ENCODE results near the gene SLC7A6OS. TPM values are rescaled to one million over a fixed set of nuclear protein-coding genes. Genes with fewer than 3 reads are reported as not detected.

SLC7A6OS gene
- total RNA-seq, 1 donor from 2014 or later, result 21.7 TPM

DNA sequence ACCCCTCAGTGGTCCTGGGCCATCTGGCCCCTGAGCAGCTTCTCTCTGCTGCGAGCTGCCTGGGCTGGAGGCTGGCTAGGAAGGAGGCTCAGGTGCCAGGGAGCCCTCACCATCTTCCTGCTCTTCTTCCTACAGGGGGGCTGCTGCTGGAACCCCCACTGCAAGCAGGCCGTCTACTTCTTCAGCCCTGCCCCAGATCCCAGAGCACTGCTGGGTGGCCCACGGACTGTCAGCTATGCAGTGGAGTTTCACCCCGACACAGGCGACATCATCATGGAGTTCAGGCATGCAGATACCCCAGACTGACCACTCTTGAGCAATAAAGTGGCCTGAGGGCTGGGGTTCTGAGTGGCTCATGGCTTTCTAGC is 46.2 kb upstream of the SLC7A6OS start:
- DNase-seq (ENCODE audit: extremely low spot score, unreplicated experiment), result no peak
- Mint-ChIP-seq H3K4me3 (no peak overlapping the region), H3K27me3 (no peaks in the 10 kb centered on the region), H3K36me3 (peaks cover 3% of the 10 kb centered on the region), H3K27ac (no peak overlapping the region), H3K4me1 (ENCODE audit: unreplicated experiment) (peaks cover 9% of the 10 kb centered on the region), H3K9me3 (no peaks in the 10 kb centered on the region)
- TF ChIP-seq, protein P1, sequence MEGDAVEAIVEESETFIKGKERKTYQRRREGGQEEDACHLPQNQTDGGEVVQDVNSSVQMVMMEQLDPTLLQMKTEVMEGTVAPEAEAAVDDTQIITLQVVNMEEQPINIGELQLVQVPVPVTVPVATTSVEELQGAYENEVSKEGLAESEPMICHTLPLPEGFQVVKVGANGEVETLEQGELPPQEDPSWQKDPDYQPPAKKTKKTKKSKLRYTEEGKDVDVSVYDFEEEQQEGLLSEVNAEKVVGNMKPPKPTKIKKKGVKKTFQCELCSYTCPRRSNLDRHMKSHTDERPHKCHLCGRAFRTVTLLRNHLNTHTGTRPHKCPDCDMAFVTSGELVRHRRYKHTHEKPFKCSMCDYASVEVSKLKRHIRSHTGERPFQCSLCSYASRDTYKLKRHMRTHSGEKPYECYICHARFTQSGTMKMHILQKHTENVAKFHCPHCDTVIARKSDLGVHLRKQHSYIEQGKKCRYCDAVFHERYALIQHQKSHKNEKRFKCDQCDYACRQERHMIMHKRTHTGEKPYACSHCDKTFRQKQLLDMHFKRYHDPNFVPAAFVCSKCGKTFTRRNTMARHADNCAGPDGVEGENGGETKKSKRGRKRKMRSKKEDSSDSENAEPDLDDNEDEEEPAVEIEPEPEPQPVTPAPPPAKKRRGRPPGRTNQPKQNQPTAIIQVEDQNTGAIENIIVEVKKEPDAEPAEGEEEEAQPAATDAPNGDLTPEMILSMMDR (conservative IDR thresholded peaks at IDR 0.05), result no peak

DNA sequence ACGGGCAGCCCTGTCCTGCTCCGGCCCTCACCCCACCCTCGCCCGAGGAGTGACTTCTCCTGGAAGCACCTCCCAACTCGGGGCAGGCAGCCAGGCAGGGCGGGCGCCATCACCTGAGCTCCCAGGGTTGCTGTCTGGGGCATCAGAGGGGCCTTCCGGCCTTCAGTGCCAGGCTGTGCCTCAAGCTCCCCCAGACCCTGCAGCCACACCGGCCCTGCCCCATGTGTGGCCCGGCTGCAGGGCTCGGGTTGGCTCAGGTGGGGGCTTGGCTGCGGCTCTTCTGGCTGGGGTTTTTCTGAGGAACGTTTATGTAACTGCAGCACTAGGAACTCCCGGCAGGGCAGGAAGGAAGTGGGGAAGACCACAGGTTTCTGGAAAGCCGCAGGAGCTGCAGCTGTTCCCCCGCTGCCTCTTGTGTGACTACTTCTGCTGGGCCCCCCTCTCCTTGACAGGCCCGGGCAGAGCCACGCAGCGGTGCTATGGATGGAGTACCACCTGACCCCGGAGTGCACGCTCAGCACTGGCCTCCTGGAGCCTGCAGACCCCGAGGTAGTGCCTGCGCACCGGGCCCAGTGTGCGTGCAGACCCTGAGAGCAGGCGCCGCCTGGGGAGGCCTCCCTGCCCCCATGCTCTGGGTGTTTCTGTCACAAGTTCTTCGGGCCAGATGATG is 45.6 kb upstream of the SLC7A6OS start:
- Mint-ChIP-seq H3K9me3 (no peaks in the 10 kb centered on the region), H3K36me3 (peaks cover 3% of the 10 kb centered on the region), H3K4me1 (ENCODE audit: unreplicated experiment) (peaks cover 13% of the 10 kb centered on the region), H3K4me3 (no peak overlapping the region), H3K27ac (no peak overlapping the region), H3K27me3 (no peaks in the 10 kb centered on the region)
- TF ChIP-seq, protein P1 (conservative IDR thresholded peaks at IDR 0.05), result no peak
- no peak for DNase-seq (ENCODE audit: extremely low spot score, unreplicated experiment)

DNA sequence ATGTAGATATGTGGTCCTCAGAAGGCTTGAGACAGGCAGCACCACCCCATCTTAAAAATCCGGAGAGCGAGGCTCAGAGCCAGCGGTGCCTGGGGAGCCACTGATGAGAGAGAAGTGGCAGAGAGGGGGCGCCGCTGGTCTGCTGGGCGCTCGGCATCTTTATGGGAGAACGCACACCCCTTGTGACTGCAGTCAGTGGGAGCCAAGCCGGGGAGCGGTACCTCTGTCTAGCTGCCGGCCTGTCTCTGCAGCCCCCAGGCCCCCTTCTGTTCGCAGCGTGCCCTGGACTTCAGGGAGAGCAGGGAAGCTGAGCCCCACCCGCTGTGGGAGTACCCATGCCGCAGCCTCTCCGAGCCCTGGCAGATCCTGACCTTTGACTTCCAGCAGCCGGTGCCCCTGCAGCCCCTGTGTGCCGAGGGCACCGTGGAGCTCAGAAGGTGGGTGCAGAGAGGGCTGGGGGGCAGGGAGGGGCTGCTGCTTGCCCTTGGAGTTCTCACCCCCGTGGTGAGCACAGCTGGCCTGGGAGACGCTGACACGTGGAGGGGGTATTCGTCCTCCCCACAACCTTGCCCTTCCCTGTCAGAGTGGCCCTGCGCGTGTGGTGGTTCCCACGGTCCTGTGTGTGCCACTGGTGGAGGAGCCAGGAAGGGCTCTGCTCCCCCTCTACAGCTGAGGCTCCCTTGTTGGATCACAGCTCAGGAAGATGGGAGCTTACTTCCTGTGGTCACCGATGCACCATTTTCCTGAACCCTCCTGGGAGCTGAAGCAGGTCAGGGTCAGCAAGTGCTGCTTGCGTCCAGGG is 44.9 kb upstream of the SLC7A6OS start:
- Mint-ChIP-seq H3K27ac (no peak overlapping the region), H3K36me3 (peaks cover 3% of the 10 kb centered on the region), H3K4me1 (ENCODE audit: unreplicated experiment) (peaks cover 11% of the 10 kb centered on the region), H3K9me3 (no peaks in the 10 kb centered on the region), H3K27me3 (no peaks in the 10 kb centered on the region), H3K4me3 (no peak overlapping the region)
- TF ChIP-seq, protein P1 (conservative IDR thresholded peaks at IDR 0.05), result no peak
- DNase-seq (ENCODE audit: extremely low spot score, unreplicated experiment), result no peak

DNA sequence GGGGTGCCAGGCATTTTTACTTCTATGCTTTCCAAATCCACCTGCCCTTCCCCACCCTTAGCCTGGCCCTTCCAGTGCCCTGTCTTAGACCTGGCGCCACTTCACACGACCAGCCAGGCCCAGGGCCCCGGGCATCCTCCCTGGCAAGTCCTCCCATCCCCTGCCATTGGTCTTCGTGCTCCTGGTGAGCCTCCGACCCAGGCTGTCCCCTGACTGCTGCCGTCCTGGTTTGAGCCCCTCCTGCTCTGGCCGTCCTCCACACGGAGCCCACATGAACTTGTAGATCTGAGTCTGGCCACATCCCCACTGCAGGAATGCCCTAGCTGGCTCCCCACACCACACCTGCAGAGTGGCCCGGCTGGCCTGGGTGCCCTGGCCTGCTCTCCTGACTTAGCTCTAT is 44.1 kb upstream of the SLC7A6OS start:
- TF ChIP-seq, protein P1 (conservative IDR thresholded peaks at IDR 0.05), result no peak
- H3K9me3 Mint-ChIP-seq, result no peaks in the 10 kb centered on the region
- DNase-seq (ENCODE audit: extremely low spot score, unreplicated experiment), result no peak
- H3K36me3 Mint-ChIP-seq, result peaks cover 3% of the 10 kb centered on the region
- H3K4me3 Mint-ChIP-seq, result no peak overlapping the region
- H3K27ac Mint-ChIP-seq, result no peak overlapping the region
- no peaks in the 10 kb centered on the region for H3K27me3 Mint-ChIP-seq
- peaks cover 7% of the 10 kb centered on the region for H3K4me1 Mint-ChIP-seq (ENCODE audit: unreplicated experiment)

DNA sequence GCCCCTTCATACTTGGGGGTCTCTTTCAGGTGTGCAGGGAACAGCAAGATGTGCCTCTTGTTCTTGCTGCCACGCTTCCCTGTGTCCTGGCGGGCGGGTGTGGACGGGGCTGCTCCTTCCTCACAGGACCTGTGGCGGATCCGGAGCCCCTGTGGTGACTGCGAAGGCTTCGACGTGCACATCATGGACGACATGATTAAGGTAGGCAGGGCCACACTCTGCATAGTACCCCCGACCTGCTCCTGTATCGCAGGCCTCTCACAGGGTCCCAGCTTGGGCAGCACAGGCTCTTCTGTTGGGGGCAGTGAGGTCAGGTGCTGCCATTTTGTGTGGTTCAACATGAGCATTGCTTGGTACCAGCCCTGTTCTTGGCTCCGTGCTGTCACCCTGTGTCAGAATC is 42.6 kb upstream of the SLC7A6OS start:
- no peaks in the 10 kb centered on the region for H3K27me3 Mint-ChIP-seq
- H3K36me3 Mint-ChIP-seq, result peaks cover 7% of the 10 kb centered on the region
- no peak for DNase-seq (ENCODE audit: extremely low spot score, unreplicated experiment)
- peaks cover 7% of the 10 kb centered on the region for H3K4me1 Mint-ChIP-seq (ENCODE audit: unreplicated experiment)
- H3K9me3 Mint-ChIP-seq, result no peaks in the 10 kb centered on the region
- H3K4me3 Mint-ChIP-seq, result no peak overlapping the region
- TF ChIP-seq, protein P1 (conservative IDR thresholded peaks at IDR 0.05), result no peak
- no peak overlapping the region for H3K27ac Mint-ChIP-seq
